HepG2 (cell line): ENCODE data around the gene RASL10B. TPM values are rescaled to one million over a fixed set of nuclear protein-coding genes. Genes with fewer than 3 reads are reported as not detected.

Experiments
- AKAP8 ChIP-seq: sonication (generic); formaldehyde crosslinking; IDR thresholded peaks from 2 replicates; pipeline ENCODE4 v1.5.1; 2020; ENCODE audit warnings: mild to moderate bottlenecking, missing genetic modification reagents
- CCDC6 ChIP-seq: sonication (generic); formaldehyde crosslinking; IDR thresholded peaks from 2 replicates; pipeline ENCODE4 v1.8.1; 2022; ENCODE audit warnings: mild to moderate bottlenecking, missing genetic modification reagents, moderate library complexity
- CENPT ChIP-seq: sonication (generic); formaldehyde crosslinking; IDR thresholded peaks from 2 replicates; pipeline ENCODE4 v1.8.0; 2022; ENCODE audit warnings: low read depth, mild to moderate bottlenecking, moderate library complexity, missing genetic modification reagents
- ETV5 ChIP-seq: IDR thresholded peaks from 2 replicates; pipeline ENCODE4 v1.6.1; 2018; ENCODE audit warnings: missing biosample characterization, missing genetic modification reagents, inconsistent platforms, borderline replicate concordance
- GABPB1 ChIP-seq: IDR thresholded peaks from 2 replicates; pipeline ENCODE4 v1.6.1; 2016; ENCODE audit warnings: mild to moderate bottlenecking, missing genetic modification reagents, moderate library complexity, missing compliant biosample characterization
- IRF2 ChIP-seq: IDR thresholded peaks from 2 replicates; pipeline ENCODE4 v1.6.1; 2018; ENCODE audit warnings: missing genetic modification reagents, missing compliant biosample characterization
- JARID2 ChIP-seq: sonication (generic); formaldehyde crosslinking; IDR thresholded peaks from 2 replicates; pipeline ENCODE4 v1.8.1; 2023; ENCODE audit warnings: missing genetic modification reagents, inconsistent platforms; ENCODE audit not compliant: insufficient replicate concordance
- KDM2A ChIP-seq: sonication (generic); formaldehyde crosslinking; IDR thresholded peaks from 2 replicates; pipeline ENCODE4 v1.4.0; 2020; ENCODE audit warnings: low read depth, missing genetic modification reagents, borderline replicate concordance
- MIER2 ChIP-seq: IDR thresholded peaks from 2 replicates; pipeline ENCODE4 v1.6.1; 2016; ENCODE audit warnings: missing biosample characterization, missing genetic modification reagents
- MTF2 ChIP-seq: sonication (generic); formaldehyde crosslinking; IDR thresholded peaks from 2 replicates; pipeline ENCODE4 v1.5.0; 2020; ENCODE audit warnings: missing genetic modification reagents, borderline replicate concordance
- NFE2 ChIP-seq: sonication (generic); formaldehyde crosslinking; IDR thresholded peaks from 2 replicates; pipeline ENCODE4 v1.4.0; 2020; ENCODE audit warnings: missing genetic modification reagents
- NR1H2 ChIP-seq: sonication (generic); formaldehyde crosslinking; IDR thresholded peaks from 2 replicates; pipeline ENCODE4 v1.8.1; 2022; ENCODE audit warnings: low read depth, missing genetic modification reagents, borderline replicate concordance
- PHF8 ChIP-seq: sonication (generic); formaldehyde crosslinking; IDR thresholded peaks from 2 replicates; pipeline ENCODE4 v1.5.0; 2020; ENCODE audit warnings: missing genetic modification reagents
- RAD21 ChIP-seq: fragments of 450-650 bp; formaldehyde crosslinking; IDR thresholded peaks from 2 replicates; pipeline ENCODE4 v1.5.0; 2020; ENCODE audit warnings: mild to moderate bottlenecking
- SALL2 ChIP-seq: sonication (generic); formaldehyde crosslinking; IDR thresholded peaks from 2 replicates; pipeline ENCODE4 v1.8.1; 2023; ENCODE audit warnings: mild to moderate bottlenecking, missing genetic modification reagents, inconsistent platforms
- SP5 ChIP-seq: IDR thresholded peaks from 2 replicates; pipeline ENCODE4 v1.6.1; 2016; ENCODE audit warnings: low read depth, borderline replicate concordance
- TBX2 ChIP-seq: sonication (generic); formaldehyde crosslinking; IDR thresholded peaks from 2 replicates; pipeline ENCODE4 v1.5.0; 2020; ENCODE audit warnings: missing genetic modification reagents, mild to moderate bottlenecking, borderline replicate concordance
- ZNF337 ChIP-seq: sonication (generic); formaldehyde crosslinking; IDR thresholded peaks from 2 replicates; pipeline ENCODE4 v1.5.1; 2020; ENCODE audit warnings: missing genetic modification reagents, low read depth, mild to moderate bottlenecking, borderline replicate concordance
- ZNF552 ChIP-seq: sonication (generic); formaldehyde crosslinking; IDR thresholded peaks from 2 replicates; pipeline ENCODE4 v1.9.0; 2022; ENCODE audit warnings: missing genetic modification reagents, mild to moderate bottlenecking, borderline replicate concordance
- ZNF569 ChIP-seq: sonication (generic); formaldehyde crosslinking; IDR thresholded peaks from 2 replicates; pipeline ENCODE4 v1.5.0; 2020; ENCODE audit warnings: mild to moderate bottlenecking, missing genetic modification reagents, moderate library complexity, borderline replicate concordance
- ZNF790 ChIP-seq: sonication (generic); formaldehyde crosslinking; IDR thresholded peaks from 2 replicates; pipeline ENCODE4 v1.8.0; 2022; ENCODE audit warnings: missing genetic modification reagents, mild to moderate bottlenecking, borderline replicate concordance
- ZNF850 ChIP-seq: sonication (generic); formaldehyde crosslinking; conservative IDR thresholded peaks from 2 replicates; pipeline ENCODE4 v1.9.0; 2021; ENCODE audit warnings: mild to moderate bottlenecking, missing genetic modification reagents
- polyA plus RNA-seq, 8 experiments: library from polyadenylated mRNA; depleted of rRNA in 3 of 8; stranded (reverse) in 7 of 8; unstranded in 1 of 8; fragments of >200 nt; fragmentation: Illumina TruSeq in 4 of 8; extraction: Trizol in 4 of 8; gene quantifications; 2 replicates each; pipeline versions ENCODE4 v1.2.1 to v1.2.3, GENCODE V29; 2011 to 2016; ENCODE audit warnings: low read depth in 4 of 8, missing spikeins in 1 of 8, mixed read lengths in 1 of 8; ENCODE audit not compliant: insufficient read depth in 1 of 8
- total RNA-seq, 5 experiments: library from RNA; depleted of rRNA; stranded (reverse); fragments of >200 nt; fragmentation: Illumina TruSeq; extraction: Trizol; gene quantifications; 2 replicates each; pipeline ENCODE4 v1.2.3, GENCODE V29; 2016; ENCODE audit warnings: low read depth in 1 of 5
- TF ChIP-seq, protein P1 (sequence below): sonication (generic); formaldehyde crosslinking; IDR thresholded peaks from 2 replicates; pipeline ENCODE4 v1.4.0; 2020; ENCODE audit warnings: mild to moderate bottlenecking, missing genetic modification reagents
- TF ChIP-seq, protein P2 (sequence below): IDR thresholded peaks from 2 replicates; pipeline ENCODE4 v1.6.1; 2016; ENCODE audit warnings: low read depth, borderline replicate concordance
- TF ChIP-seq, protein P3 (sequence below): sonication (generic); formaldehyde crosslinking; IDR thresholded peaks from 2 replicates; pipeline ENCODE4 v1.4.0; 2020; ENCODE audit warnings: mild to moderate bottlenecking, missing genetic modification reagents

The RASL10B gene
- total and polyA plus RNA-seq, 2 of the 13 experiments (the other 11 are each of a cell fraction or from before 2014, with no cell fraction given) = 8.8 to 11.0 TPM

DNA sequence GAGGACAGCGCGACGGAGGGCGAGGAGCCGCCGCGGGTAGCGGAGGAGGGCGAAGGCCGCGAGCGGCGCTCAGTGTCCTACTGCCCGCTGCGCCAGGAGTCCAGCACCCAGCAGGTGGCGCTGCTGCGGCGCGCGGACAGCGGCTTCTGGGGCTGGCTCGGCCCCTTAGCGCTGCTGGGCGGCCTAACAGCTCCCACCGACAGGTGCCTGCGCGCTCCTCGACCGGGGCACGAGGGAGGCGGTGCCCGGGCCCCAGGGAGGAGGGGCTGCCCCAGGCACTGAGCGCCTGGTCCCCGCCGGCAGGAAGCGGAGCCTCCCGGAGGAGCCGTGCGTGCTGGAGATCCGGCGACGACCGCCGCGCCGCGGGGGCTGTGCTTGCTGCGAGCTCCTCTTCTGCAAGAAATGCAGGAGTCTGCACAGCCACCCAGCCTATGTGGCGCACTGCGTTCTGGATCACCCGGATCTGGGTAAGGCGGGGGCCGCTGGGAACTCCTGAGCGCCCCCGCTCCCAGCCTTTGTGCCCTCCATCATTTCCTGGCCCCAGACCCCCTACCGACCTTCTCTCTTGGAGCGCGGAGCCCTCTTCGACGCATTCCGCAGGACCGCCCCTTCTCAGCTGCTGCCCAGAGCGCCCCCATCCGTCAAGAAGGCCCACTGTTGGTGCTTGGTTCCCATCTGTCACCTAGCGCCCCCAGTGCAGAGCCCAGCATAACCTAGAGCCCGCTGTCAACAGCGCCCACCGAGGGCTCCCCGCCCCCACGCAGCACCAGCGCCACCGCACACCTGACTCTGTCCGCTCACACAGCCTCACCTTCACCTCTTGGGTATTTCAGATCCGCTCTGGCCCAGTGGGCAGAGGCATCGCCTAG lies 32.9 kb downstream of the RASL10B start (continued):
- peak; percentile 98 for TF ChIP-seq RAD21 (CRISPR knock-in tag)
- TF ChIP-seq JARID2 (CRISPR knock-in tag) = no peak
- peak; percentile 55; the same call in 1 of the 2 replicates for TF ChIP-seq SALL2 (CRISPR knock-in tag)
- peak; percentile 99 for TF ChIP-seq ZNF790 (CRISPR knock-in tag)
- TF ChIP-seq SP5 (CRISPR knock-in tag) = peak; percentile 44; the same call in 1 of the 2 replicates
- TF ChIP-seq TBX2 (CRISPR knock-in tag) = peak; percentile 80; the same call in 1 of the 2 replicates
- TF ChIP-seq CENPT (CRISPR knock-in tag) = peak; percentile 85; the same call in 1 of the 2 replicates
- no peak for TF ChIP-seq ZNF569 (CRISPR knock-in tag)
- TF ChIP-seq PHF8 (CRISPR knock-in tag) = 0 out of 2 replicates have a peak, but pooled peaks have one; percentile 50
- TF ChIP-seq IRF2 = peak; percentile 54; the same call in 1 of the 2 replicates
- TF ChIP-seq ZNF850 (CRISPR knock-in tag) = 0 out of 2 replicates have a peak, but pooled peaks have one; percentile 50
- TF ChIP-seq, protein P1, sequence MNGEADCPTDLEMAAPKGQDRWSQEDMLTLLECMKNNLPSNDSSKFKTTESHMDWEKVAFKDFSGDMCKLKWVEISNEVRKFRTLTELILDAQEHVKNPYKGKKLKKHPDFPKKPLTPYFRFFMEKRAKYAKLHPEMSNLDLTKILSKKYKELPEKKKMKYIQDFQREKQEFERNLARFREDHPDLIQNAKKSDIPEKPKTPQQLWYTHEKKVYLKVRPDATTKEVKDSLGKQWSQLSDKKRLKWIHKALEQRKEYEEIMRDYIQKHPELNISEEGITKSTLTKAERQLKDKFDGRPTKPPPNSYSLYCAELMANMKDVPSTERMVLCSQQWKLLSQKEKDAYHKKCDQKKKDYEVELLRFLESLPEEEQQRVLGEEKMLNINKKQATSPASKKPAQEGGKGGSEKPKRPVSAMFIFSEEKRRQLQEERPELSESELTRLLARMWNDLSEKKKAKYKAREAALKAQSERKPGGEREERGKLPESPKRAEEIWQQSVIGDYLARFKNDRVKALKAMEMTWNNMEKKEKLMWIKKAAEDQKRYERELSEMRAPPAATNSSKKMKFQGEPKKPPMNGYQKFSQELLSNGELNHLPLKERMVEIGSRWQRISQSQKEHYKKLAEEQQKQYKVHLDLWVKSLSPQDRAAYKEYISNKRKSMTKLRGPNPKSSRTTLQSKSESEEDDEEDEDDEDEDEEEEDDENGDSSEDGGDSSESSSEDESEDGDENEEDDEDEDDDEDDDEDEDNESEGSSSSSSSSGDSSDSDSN (CRISPR knock-in tag) = peak; percentile 97
- TF ChIP-seq CCDC6 (CRISPR knock-in tag) = peak; percentile 78
- TF ChIP-seq, protein P2, sequence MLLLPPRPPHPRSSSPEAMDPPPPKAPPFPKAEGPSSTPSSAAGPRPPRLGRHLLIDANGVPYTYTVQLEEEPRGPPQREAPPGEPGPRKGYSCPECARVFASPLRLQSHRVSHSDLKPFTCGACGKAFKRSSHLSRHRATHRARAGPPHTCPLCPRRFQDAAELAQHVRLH = peak; percentile 83
- TF ChIP-seq MTF2 (CRISPR knock-in tag) = peak; percentile 96
- TF ChIP-seq ZNF337 (CRISPR knock-in tag) = no peak
- peak; percentile 64; the same call in 1 of the 2 replicates for TF ChIP-seq NR1H2 (CRISPR knock-in tag)
- peak; percentile 52; the same call in 1 of the 2 replicates for TF ChIP-seq MIER2 (CRISPR knock-in tag)
- TF ChIP-seq, protein P3, sequence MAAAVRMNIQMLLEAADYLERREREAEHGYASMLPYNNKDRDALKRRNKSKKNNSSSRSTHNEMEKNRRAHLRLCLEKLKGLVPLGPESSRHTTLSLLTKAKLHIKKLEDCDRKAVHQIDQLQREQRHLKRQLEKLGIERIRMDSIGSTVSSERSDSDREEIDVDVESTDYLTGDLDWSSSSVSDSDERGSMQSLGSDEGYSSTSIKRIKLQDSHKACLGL (CRISPR knock-in tag) = peak; percentile 34; the same call in 1 of the 2 replicates
- peak; percentile 48; the same call in 1 of the 2 replicates for TF ChIP-seq AKAP8
- TF ChIP-seq GABPB1 (CRISPR knock-in tag) = peak; percentile 82
- peak; percentile 22; the same call in 1 of the 2 replicates for TF ChIP-seq ZNF552 (CRISPR knock-in tag)
- peak; percentile 58 for TF ChIP-seq ETV5 (CRISPR knock-in tag)
- TF ChIP-seq NFE2 (CRISPR knock-in tag) = no peak
- TF ChIP-seq KDM2A = peak; percentile 95
